Measurements from ENCODE around the gene TKT.

TKT gene

DNA sequence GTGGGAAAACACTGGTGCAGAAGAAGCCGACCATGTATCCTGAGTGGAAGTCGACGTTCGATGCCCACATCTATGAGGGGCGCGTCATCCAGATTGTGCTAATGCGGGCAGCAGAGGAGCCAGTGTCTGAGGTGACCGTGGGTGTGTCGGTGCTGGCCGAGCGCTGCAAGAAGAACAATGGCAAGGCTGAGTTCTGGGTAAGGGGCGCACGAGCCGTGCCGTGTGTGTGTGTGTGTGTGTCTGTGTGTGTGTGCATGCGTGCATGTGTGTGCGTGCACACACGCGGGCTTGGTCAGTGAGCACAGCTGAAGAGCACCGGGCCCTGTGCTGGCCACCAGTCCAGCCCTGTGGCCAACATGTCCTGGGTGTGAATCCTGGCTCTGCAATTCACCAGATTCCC, 76.2 kb downstream of the TKT start:
- no peak overlapping the region for H3K4me3 Mint-ChIP-seq
- DNase-seq = no peak
- TF ChIP-seq, protein P1, sequence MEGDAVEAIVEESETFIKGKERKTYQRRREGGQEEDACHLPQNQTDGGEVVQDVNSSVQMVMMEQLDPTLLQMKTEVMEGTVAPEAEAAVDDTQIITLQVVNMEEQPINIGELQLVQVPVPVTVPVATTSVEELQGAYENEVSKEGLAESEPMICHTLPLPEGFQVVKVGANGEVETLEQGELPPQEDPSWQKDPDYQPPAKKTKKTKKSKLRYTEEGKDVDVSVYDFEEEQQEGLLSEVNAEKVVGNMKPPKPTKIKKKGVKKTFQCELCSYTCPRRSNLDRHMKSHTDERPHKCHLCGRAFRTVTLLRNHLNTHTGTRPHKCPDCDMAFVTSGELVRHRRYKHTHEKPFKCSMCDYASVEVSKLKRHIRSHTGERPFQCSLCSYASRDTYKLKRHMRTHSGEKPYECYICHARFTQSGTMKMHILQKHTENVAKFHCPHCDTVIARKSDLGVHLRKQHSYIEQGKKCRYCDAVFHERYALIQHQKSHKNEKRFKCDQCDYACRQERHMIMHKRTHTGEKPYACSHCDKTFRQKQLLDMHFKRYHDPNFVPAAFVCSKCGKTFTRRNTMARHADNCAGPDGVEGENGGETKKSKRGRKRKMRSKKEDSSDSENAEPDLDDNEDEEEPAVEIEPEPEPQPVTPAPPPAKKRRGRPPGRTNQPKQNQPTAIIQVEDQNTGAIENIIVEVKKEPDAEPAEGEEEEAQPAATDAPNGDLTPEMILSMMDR (IDR thresholded peaks at IDR 0.05) = no peak
- H3K4me1 Mint-ChIP-seq = peaks cover 7% of the 10 kb centered on the region
- no peaks in the 10 kb centered on the region for H3K27me3 Mint-ChIP-seq (ENCODE audit: low read depth, poor library complexity)
- peaks cover 29% of the 10 kb centered on the region for H3K36me3 Mint-ChIP-seq (ENCODE audit: low read depth)
- no peaks in the 10 kb centered on the region for H3K9me3 Mint-ChIP-seq
- peak overlapping the region; percentile 39 for H3K27ac Mint-ChIP-seq

DNA sequence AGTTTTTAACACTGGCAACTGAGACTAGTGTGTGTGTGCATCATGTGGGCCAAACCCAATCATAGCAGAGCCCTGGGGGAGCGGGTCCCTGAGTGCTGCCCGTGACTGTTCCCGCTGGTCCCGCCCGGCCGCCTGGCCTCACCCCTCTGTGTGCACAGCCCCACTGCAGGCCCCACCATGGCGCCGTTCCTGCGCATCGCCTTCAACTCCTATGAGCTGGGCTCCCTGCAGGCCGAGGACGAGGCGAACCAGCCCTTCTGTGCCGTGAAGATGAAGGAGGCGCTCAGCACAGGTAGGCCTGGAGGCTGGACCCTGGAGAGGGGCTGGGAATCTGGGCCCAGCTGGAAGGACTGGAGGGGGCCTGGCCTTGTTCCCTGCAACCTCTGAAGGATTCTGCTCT, 77.6 kb downstream of the TKT start:
- Mint-ChIP-seq H3K4me1 (peaks cover 13% of the 10 kb centered on the region), H3K4me3 (no peak overlapping the region), H3K9me3 (no peaks in the 10 kb centered on the region), H3K36me3 (ENCODE audit: low read depth) (peaks cover 29% of the 10 kb centered on the region), H3K27ac (no peak overlapping the region), H3K27me3 (ENCODE audit: low read depth, poor library complexity) (no peaks in the 10 kb centered on the region)
- no peak for DNase-seq
- TF ChIP-seq, protein P1 (IDR thresholded peaks at IDR 0.05) = no peak

DNA sequence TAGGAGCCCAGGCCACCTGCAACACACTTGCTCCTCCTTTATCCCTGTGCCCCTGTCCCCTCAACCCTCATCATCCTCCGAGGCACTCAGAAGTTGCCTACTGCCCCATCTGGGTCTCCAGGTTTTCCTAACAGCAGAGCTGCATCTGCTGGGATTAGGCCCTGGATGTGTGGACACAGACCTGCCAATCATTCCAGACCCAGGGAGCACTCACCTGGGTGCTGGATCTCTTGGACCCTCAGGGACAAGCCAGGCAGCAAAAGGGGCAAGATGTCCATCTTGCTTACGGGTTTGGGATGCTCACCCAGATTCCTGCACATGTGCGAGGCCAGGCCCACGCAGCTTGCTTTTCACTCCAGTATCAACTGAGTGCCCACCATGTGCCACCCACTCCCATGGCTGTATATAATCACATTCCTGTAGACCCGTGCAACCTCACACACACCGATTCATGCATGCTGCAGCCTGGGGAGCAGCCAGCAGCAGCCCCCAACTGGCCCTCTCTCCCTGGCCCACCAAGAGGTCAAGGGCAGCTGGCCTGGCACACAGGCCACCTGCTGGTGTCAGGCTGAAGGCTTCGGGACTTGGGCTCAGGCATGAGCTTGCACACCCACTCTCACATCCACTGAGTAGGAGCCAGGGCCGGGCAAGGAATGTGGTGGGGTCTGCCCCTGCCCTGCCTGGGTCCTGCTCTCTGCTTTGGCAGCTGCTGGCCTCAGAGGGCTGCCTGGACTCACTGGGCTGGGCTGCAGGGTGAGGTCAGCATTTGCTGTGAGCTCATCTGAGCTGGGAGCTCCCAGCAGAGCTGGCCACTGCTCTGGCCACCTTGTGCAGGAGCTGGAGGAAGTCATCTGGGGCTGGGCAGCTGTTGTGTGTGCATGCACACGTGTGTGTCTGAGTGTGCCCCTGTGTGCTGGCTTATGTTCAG, 79.9 kb downstream of the TKT start:
- H3K27ac Mint-ChIP-seq = peak overlapping the region; percentile 36
- DNase-seq = no peak
- peaks cover 20% of the 10 kb centered on the region for H3K36me3 Mint-ChIP-seq (ENCODE audit: low read depth)
- H3K27me3 Mint-ChIP-seq (ENCODE audit: low read depth, poor library complexity) = no peaks in the 10 kb centered on the region
- H3K4me1 Mint-ChIP-seq = peaks cover 35% of the 10 kb centered on the region
- no peaks in the 10 kb centered on the region for H3K9me3 Mint-ChIP-seq
- H3K4me3 Mint-ChIP-seq = no peak overlapping the region
- TF ChIP-seq, protein P1 (IDR thresholded peaks at IDR 0.05) = no peak
